GM23338 (cell line): ENCODE results near the gene NADK2.

Source experiments
- EZH2 ChIP-seq: fragments of 200-600 bp; sonication (generic); IDR thresholded peaks from one replicate; pipeline ENCODE4 v1.8.0; 2017; ENCODE audit warnings: antibody characterized with exemption, mild to moderate bottlenecking, low read depth; ENCODE audit not compliant: unreplicated experiment
- EZH2phosphoT487 ChIP-seq: fragments of 200-600 bp; sonication (generic); IDR thresholded peaks from one replicate; pipeline ENCODE4 v1.8.1; 2018; ENCODE audit warnings: antibody characterized with exemption; ENCODE audit not compliant: unreplicated experiment
- NANOG ChIP-seq: IDR thresholded peaks from 2 replicates; pipeline ENCODE4 v1.6.1; 2016; ENCODE audit warnings: antibody characterized with exemption, borderline replicate concordance
- POLR2AphosphoS5 ChIP-seq: IDR thresholded peaks from 2 replicates; pipeline ENCODE4 v1.6.1; 2016; ENCODE audit warnings: antibody characterized with exemption, low read depth
- STAT1 ChIP-seq: IDR thresholded peaks from one replicate; pipeline ENCODE4 v1.6.1; 2016; ENCODE audit warnings: antibody characterized with exemption; ENCODE audit not compliant: unreplicated experiment
- TF ChIP-seq, protein P1 (sequence below), 2 experiments: fragments of 200-600 bp in 1 of 2; sonication (generic) in 1 of 2; conservative IDR thresholded peaks; 2 replicates each; pipeline versions ENCODE4 v1.5.1 to v1.6.1; 2016 to 2017; ENCODE audit warnings: antibody characterized with exemption in 2 of 2, low read depth in 2 of 2, mild to moderate bottlenecking in 2 of 2, moderate library complexity in 1 of 2
- TF ChIP-seq, protein P2 (sequence below): IDR thresholded peaks from 2 replicates; pipeline ENCODE4 v1.6.1; 2016; ENCODE audit warnings: antibody characterized with exemption
- TF ChIP-seq, protein P3 (sequence below): IDR thresholded peaks from one replicate; pipeline ENCODE4 v1.6.1; 2018; ENCODE audit warnings: antibody characterized with exemption; ENCODE audit not compliant: unreplicated experiment

DNA sequence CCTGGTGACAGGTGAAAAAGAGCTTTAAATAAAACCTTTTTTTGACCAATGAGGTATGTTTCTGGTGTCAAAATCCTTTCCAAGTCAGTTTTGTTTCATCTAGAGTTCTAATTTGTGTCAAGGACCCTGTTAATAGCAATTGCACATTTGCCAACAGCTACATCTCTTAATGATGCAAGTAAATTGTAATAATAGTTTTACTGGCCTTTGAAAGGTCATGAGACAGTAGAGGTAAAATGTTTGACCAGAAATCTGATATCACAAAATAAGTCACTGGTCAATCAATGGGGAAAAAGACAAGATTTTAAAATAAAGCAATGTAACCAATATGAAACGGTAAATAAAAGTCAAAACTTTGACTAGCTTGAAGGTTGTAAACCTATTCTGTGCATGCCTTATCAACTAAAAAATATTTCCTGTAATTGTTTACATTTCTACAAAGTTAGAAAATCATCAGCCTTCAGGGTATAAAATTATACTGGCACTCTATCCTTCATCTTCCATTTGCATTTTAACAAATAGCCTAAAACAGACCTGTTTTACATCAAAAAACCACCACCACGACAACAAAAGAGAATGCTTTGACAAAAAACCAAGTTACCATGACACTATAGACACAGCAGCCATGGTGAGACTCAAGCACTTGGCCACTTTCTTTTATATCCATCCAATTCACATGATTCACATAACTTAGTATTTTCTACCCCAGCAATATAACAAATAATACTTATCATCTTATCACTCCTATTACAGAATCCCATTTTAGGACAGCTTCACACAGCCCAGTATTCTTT is 3.0 kb downstream of the NADK2 start:
- no peak for TF ChIP-seq EZH2phosphoT487
- no peak for TF ChIP-seq NANOG
- no peak for TF ChIP-seq EZH2
- TF ChIP-seq STAT1 = no peak
- TF ChIP-seq, protein P1, sequence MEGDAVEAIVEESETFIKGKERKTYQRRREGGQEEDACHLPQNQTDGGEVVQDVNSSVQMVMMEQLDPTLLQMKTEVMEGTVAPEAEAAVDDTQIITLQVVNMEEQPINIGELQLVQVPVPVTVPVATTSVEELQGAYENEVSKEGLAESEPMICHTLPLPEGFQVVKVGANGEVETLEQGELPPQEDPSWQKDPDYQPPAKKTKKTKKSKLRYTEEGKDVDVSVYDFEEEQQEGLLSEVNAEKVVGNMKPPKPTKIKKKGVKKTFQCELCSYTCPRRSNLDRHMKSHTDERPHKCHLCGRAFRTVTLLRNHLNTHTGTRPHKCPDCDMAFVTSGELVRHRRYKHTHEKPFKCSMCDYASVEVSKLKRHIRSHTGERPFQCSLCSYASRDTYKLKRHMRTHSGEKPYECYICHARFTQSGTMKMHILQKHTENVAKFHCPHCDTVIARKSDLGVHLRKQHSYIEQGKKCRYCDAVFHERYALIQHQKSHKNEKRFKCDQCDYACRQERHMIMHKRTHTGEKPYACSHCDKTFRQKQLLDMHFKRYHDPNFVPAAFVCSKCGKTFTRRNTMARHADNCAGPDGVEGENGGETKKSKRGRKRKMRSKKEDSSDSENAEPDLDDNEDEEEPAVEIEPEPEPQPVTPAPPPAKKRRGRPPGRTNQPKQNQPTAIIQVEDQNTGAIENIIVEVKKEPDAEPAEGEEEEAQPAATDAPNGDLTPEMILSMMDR (conservative IDR thresholded peaks at IDR 0.05; ENCODE audit: low read depth in 2 of 2) = no peak
- TF ChIP-seq POLR2AphosphoS5 = no peak
- TF ChIP-seq, protein P2, sequence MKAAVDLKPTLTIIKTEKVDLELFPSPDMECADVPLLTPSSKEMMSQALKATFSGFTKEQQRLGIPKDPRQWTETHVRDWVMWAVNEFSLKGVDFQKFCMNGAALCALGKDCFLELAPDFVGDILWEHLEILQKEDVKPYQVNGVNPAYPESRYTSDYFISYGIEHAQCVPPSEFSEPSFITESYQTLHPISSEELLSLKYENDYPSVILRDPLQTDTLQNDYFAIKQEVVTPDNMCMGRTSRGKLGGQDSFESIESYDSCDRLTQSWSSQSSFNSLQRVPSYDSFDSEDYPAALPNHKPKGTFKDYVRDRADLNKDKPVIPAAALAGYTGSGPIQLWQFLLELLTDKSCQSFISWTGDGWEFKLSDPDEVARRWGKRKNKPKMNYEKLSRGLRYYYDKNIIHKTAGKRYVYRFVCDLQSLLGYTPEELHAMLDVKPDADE = no peak
- TF ChIP-seq, protein P3, sequence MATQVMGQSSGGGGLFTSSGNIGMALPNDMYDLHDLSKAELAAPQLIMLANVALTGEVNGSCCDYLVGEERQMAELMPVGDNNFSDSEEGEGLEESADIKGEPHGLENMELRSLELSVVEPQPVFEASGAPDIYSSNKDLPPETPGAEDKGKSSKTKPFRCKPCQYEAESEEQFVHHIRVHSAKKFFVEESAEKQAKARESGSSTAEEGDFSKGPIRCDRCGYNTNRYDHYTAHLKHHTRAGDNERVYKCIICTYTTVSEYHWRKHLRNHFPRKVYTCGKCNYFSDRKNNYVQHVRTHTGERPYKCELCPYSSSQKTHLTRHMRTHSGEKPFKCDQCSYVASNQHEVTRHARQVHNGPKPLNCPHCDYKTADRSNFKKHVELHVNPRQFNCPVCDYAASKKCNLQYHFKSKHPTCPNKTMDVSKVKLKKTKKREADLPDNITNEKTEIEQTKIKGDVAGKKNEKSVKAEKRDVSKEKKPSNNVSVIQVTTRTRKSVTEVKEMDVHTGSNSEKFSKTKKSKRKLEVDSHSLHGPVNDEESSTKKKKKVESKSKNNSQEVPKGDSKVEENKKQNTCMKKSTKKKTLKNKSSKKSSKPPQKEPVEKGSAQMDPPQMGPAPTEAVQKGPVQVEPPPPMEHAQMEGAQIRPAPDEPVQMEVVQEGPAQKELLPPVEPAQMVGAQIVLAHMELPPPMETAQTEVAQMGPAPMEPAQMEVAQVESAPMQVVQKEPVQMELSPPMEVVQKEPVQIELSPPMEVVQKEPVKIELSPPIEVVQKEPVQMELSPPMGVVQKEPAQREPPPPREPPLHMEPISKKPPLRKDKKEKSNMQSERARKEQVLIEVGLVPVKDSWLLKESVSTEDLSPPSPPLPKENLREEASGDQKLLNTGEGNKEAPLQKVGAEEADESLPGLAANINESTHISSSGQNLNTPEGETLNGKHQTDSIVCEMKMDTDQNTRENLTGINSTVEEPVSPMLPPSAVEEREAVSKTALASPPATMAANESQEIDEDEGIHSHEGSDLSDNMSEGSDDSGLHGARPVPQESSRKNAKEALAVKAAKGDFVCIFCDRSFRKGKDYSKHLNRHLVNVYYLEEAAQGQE = no peak
